Endothelial cell of umbilical vein (primary cell): Measurements from ENCODE around the gene NR1H4. TPM values are rescaled to one million over a fixed set of nuclear protein-coding genes. Genes with fewer than 3 reads are reported as not detected.

Experiments used
- BruUV-seq: library from RNA; stranded (reverse); fragments of 400-500 nt; replicated peaks from 2 replicates; lab custom pipeline; 2021; lab: Mats Ljungman, UMichigan
- CTCF ChIA-PET: fragments of 300-600, 350-600 bp; sonication (Branson Sonifier 250); formaldehyde crosslinking; loops from one replicate; lab custom pipeline; 2021; ENCODE audit warnings: antibody characterized with exemption, inconsistent platforms; lab: Charles Lee
- POLR2A ChIA-PET: fragments of 300-600, 350-600 bp; sonication (Branson Sonifier 250); formaldehyde crosslinking; loops from one replicate; lab custom pipeline; 2021; ENCODE audit warnings: antibody characterized with exemption, inconsistent platforms; lab: Charles Lee
- DNase-seq: peaks from one replicate; pipeline ENCODE4 v3.0.0-alpha.2; 2011; ENCODE audit warnings: low read depth, low spot score
- FAIRE-seq: peaks from 2 replicates; lab custom pipeline; 2011; peaks lifted over from hg19 to GRCh38; lab: Jason Lieb, UNC
- H2AFZ ChIP-seq: 2 replicates; pipeline ENCODE4 v1.6.0; 2012; ENCODE audit warnings: low read depth, low read length, control low read depth, inconsistent platforms
- H3K27ac ChIP-seq: 2 replicates; pipeline ENCODE4 v1.5.1; 2011; ENCODE audit warnings: low read depth, mild to moderate bottlenecking, control low read depth, low read length, moderate library complexity; ENCODE audit not compliant: insufficient read depth
- H3K27me3 ChIP-seq, 2 experiments: 2 replicates each; pipeline versions ENCODE4 v1.6.0 to v1.6.1; 2011; ENCODE audit warnings: low read length in 2 of 2, mixed read lengths in 1 of 2; ENCODE audit not compliant: control insufficient read depth in 2 of 2, insufficient read depth in 2 of 2
- H3K36me3 ChIP-seq, 2 experiments: 2 replicates in 1 of 2; 3 replicates in 1 of 2; pipeline ENCODE4 v1.5.1; 2011; ENCODE audit warnings: low read length in 2 of 2, mild to moderate bottlenecking in 1 of 2, moderate library complexity in 1 of 2; ENCODE audit not compliant: control insufficient read depth in 2 of 2, insufficient read depth in 2 of 2; ENCODE audit errors: extremely low read depth in 1 of 2
- H3K4me1 ChIP-seq: 3 replicates; pipeline ENCODE4 v1.5.1; 2011; ENCODE audit warnings: mild to moderate bottlenecking, low read length; ENCODE audit not compliant: control insufficient read depth, insufficient read depth; ENCODE audit errors: extremely low read depth
- H3K4me2 ChIP-seq: 2 replicates; pipeline ENCODE4 v1.6.1; 2011; ENCODE audit warnings: low read length, control low read depth, mixed read lengths; ENCODE audit not compliant: insufficient read depth
- H3K4me3 ChIP-seq, 3 experiments: fragments of 200-600 bp in 1 of 3; sonication (generic), shearing (Covaris generic) in 1 of 3; replicated peaks in 1 of 3; 2 replicates each; pipeline ENCODE4 v1.5.1; 2011 to 2016; ENCODE audit warnings: control low read depth in 3 of 3, low read length in 3 of 3, mild to moderate bottlenecking in 2 of 3, inconsistent platforms in 1 of 3, low read depth in 1 of 3, moderate library complexity in 1 of 3; ENCODE audit not compliant: insufficient read depth in 1 of 3
- H3K79me2 ChIP-seq: 2 replicates; pipeline ENCODE4 v1.6.0; 2012; ENCODE audit warnings: low read length, inconsistent platforms; ENCODE audit not compliant: control insufficient read depth, insufficient read depth
- H3K9ac ChIP-seq: replicated peaks from 2 replicates; pipeline ENCODE3; 2011; ENCODE audit warnings: low read length, control low read depth; ENCODE audit not compliant: insufficient read depth; ENCODE audit errors: extremely low read depth
- H3K9me1 ChIP-seq: replicated peaks from 3 replicates; pipeline ENCODE4 v1.6.0; 2011; ENCODE audit warnings: mild to moderate bottlenecking, low read length; ENCODE audit not compliant: control insufficient read depth, insufficient read depth; ENCODE audit errors: extremely low read depth
- H3K9me3 ChIP-seq: replicated peaks from 2 replicates; pipeline ENCODE4 v1.5.1; 2012; ENCODE audit warnings: low read length, inconsistent platforms; ENCODE audit not compliant: control insufficient read depth, insufficient read depth
- H4K20me1 ChIP-seq: replicated peaks from 2 replicates; pipeline ENCODE3; 2011; ENCODE audit warnings: mild to moderate bottlenecking, low read length; ENCODE audit not compliant: control insufficient read depth, insufficient read depth; ENCODE audit errors: extremely low read depth
- CTCF ChIP-seq, 2 donors: IDR thresholded peaks; 1 replicate in 1 of 2; 2 replicates in 1 of 2; pipeline ENCODE4 v1.5.1; 2011; ENCODE audit warnings: low read length in 2 of 2, mild to moderate bottlenecking in 2 of 2, moderate library complexity in 2 of 2, control low read depth in 1 of 2, inconsistent platforms in 1 of 2, low read depth in 1 of 2; ENCODE audit not compliant: insufficient read depth in 1 of 2; ENCODE audit errors: extremely low read depth in 1 of 2
- EZH2 ChIP-seq: IDR thresholded peaks from 2 replicates; pipeline ENCODE4 v1.6.1; 2012; ENCODE audit warnings: borderline replicate concordance, low read depth, mild to moderate bottlenecking, moderate library complexity, low read length, inconsistent platforms; ENCODE audit not compliant: severe bottlenecking
- FOS ChIP-seq: IDR thresholded peaks from 2 replicates; pipeline ENCODE4 v1.6.1; 2011; ENCODE audit warnings: mild to moderate bottlenecking, low read length, moderate library complexity, borderline replicate concordance; ENCODE audit not compliant: insufficient read depth
- GATA2 ChIP-seq: IDR thresholded peaks from 2 replicates; pipeline ENCODE4 v1.7.0; 2011; ENCODE audit warnings: low read depth, mild to moderate bottlenecking, moderate library complexity, mixed read lengths, low read length; ENCODE audit not compliant: insufficient read length, insufficient read depth
- JUN ChIP-seq: IDR thresholded peaks from 2 replicates; pipeline ENCODE4 v1.6.1; 2011; ENCODE audit warnings: borderline replicate concordance, low read depth; ENCODE audit not compliant: insufficient read length, insufficient read depth
- MAX ChIP-seq: IDR thresholded peaks from 2 replicates; pipeline ENCODE4 v1.6.1; 2011; ENCODE audit not compliant: insufficient read depth, insufficient read length
- MYC ChIP-seq: IDR thresholded peaks from one replicate; pipeline ENCODE4 v1.6.1; 2011; ENCODE audit warnings: mild to moderate bottlenecking, low read depth, low read length
- POLR2A ChIP-seq: IDR thresholded peaks from 2 replicates; pipeline ENCODE4 v1.6.1; 2012; ENCODE audit warnings: low read depth, mild to moderate bottlenecking, control low read depth, low read length
- POLR2AphosphoS5 ChIP-seq: IDR thresholded peaks from 2 replicates; pipeline ENCODE4 v1.6.1; 2012; ENCODE audit warnings: low read depth, mild to moderate bottlenecking, control low read depth, low read length, moderate library complexity; ENCODE audit not compliant: insufficient read depth
- dilution Hi-C: fragments of 300-500 bp; cut with MboI; formaldehyde crosslinking; loops from one replicate; pipeline ENCODE4 v1.15.0; 2019; ENCODE audit warnings: low sequenced_read_pairs; ENCODE audit not compliant: extremely low pct_ligation_motif_present
- intact Hi-C: fragments of 100-400 bp; cut with micrococcal nuclease; formaldehyde crosslinking; loops from one replicate; pipeline ENCODE4 v1.10.0; 2022
- polyA plus RNA-seq, 4 experiments: library from polyadenylated mRNA; depleted of rRNA in 3 of 4; stranded (reverse) in 3 of 4; unstranded in 1 of 4; fragments of >200 nt; gene quantifications; 2 replicates each; pipeline versions ENCODE4 v1.2.1 to v1.2.3, GENCODE V29; 2011 to 2012; ENCODE audit warnings: missing spikeins in 1 of 4
- total RNA-seq: library from RNA; stranded (reverse); gene quantifications from 2 replicates; pipeline ENCODE4 v1.2.3, GENCODE V29; 2021

The NR1H4 gene
- total and polyA plus RNA-seq, 2 donors (not counting 3 experiments of a cell fraction or from before 2014, with no cell fraction given), result not detected

GRCh38 chr12:100426145-100426544 is 47.5 kb upstream of the NR1H4 start:
- Histone ChIP-seq H3K4me3 (no peak overlapping the region), H3K27ac (no peak overlapping the region), H3K4me1 (no peaks in the 10 kb centered on the region), H2AFZ (no peak overlapping the region), H4K20me1 (no peaks in the 10 kb centered on the region), H3K4me2 (no peak overlapping the region), H3K79me2 (no peaks in the 10 kb centered on the region), H3K27me3 (no peaks in the 10 kb centered on the region), H3K36me3 (no peaks in the 10 kb centered on the region), H3K9me3 (no peaks in the 10 kb centered on the region), H3K9me1 (no peaks in the 10 kb centered on the region), H3K9ac (no peak overlapping the region)
- intact Hi-C loops (no loop called here), dilution Hi-C loops (no loop called here)
- ChIA-PET POLR2A (no interaction called here), CTCF (interaction anchor here (2.5 kb wide), 1 partner anchor 22 kb away, joined by 11 read pairs; no protein-coding TSS in a partner anchor)
- DNase-seq (no peak), FAIRE-seq (no peak)
- TF ChIP-seq CTCF (IDR thresholded peaks at IDR 0.05; ENCODE audit: extremely low read depth in 1 of 2, insufficient read depth in 1 of 2, low read depth in 1 of 2, low read length in 2 of 2) (no peak), EZH2 (no peak), POLR2A (no peak), POLR2AphosphoS5 (no peak), MYC (no peak), GATA2 (no peak), FOS (no peak), MAX (no peak), JUN (no peak)
- no TSS peak for BruUV-seq
